ENCODE measurements around the gene LRP1. TPM values are rescaled to one million over a fixed set of nuclear protein-coding genes. Genes with fewer than 3 reads are reported as not detected.

Gene LRP1
- total and polyA plus RNA-seq, 2 of the 13 experiments (the other 11 are each of a cell fraction or from before 2014, with no cell fraction given) = 14.7 to 30.8 TPM

GRCh38 chr12:57148469-57149244 is 20.4 kb downstream of the LRP1 start (continued):
- TF ChIP-seq ZNF407 (CRISPR knock-in tag; IDR thresholded peaks at IDR 0.05; ENCODE audit: not compliant biosample characterization) = no peak
- TF ChIP-seq NCOR1 (IDR thresholded peaks at IDR 0.05; ENCODE audit: borderline replicate concordance, low read length) = peak; percentile 85; the same call in 1 of the 2 replicates
- peak; percentile 81 for TF ChIP-seq SOX5 (CRISPR knock-in tag; IDR thresholded peaks at IDR 0.05; ENCODE audit: borderline replicate concordance)
- TF ChIP-seq RFXANK (CRISPR knock-in tag; IDR thresholded peaks at IDR 0.05) = no peak
- no peak for TF ChIP-seq PHF8 (CRISPR knock-in tag; IDR thresholded peaks at IDR 0.05)
- no peak for TF ChIP-seq IKZF4 (CRISPR knock-in tag; IDR thresholded peaks at IDR 0.05; ENCODE audit: borderline replicate concordance, low read depth, not compliant biosample characterization)
- TF ChIP-seq RELA (CRISPR knock-in tag; IDR thresholded peaks at IDR 0.05) = no peak
- no peak for TF ChIP-seq NCOA1 (CRISPR knock-in tag; IDR thresholded peaks at IDR 0.05)
- TF ChIP-seq ZMYM2 (CRISPR knock-in tag; IDR thresholded peaks at IDR 0.05) = no peak
- no peak for TF ChIP-seq NFKBIZ (CRISPR knock-in tag; IDR thresholded peaks at IDR 0.05)
- TF ChIP-seq PHF21A (CRISPR knock-in tag; IDR thresholded peaks at IDR 0.05) = peak; percentile 92
- TF ChIP-seq ZFYVE20 (CRISPR knock-in tag; IDR thresholded peaks at IDR 0.05; ENCODE audit: borderline replicate concordance, low read depth) = no peak
- TF ChIP-seq ZNF24 (IDR thresholded peaks at IDR 0.05) = no peak
- peak; percentile 33; the same call in 1 of the 2 replicates for TF ChIP-seq ZNF281 (CRISPR knock-in tag; IDR thresholded peaks at IDR 0.05; ENCODE audit: borderline replicate concordance)
- no peak for TF ChIP-seq XBP1 (CRISPR knock-in tag; IDR thresholded peaks at IDR 0.05)
- TF ChIP-seq ZNF652 (CRISPR knock-in tag; IDR thresholded peaks at IDR 0.05; ENCODE audit: borderline replicate concordance, low read depth) = no peak
- TF ChIP-seq ETV5 (CRISPR knock-in tag; IDR thresholded peaks at IDR 0.05; ENCODE audit: borderline replicate concordance) = peak; percentile 81; the same call in 1 of the 2 replicates
- TF ChIP-seq ZNF83 (CRISPR knock-in tag; IDR thresholded peaks at IDR 0.05; ENCODE audit: borderline replicate concordance) = no peak
- no peak for TF ChIP-seq ZNF780A (CRISPR knock-in tag; IDR thresholded peaks at IDR 0.05)

Measured in HepG2 (cell line).